Natural killer cell (primary cell): ENCODE data around the gene INSIG1. TPM values are rescaled to one million over a fixed set of nuclear protein-coding genes. Genes with fewer than 3 reads are reported as not detected.
A peak's percentile ranks its signal among the peaks of the same experiment; 100 is the strongest.

Experiments
- ATAC-seq, 3 donors: fragments of 150-1000 bp in 2 of 3; fragments of 200-7000 bp in 1 of 3; cut with Tn5 transposase; 1 replicate in 1 of 3; 2 replicates in 2 of 3; pipeline ENCODE4 v1.10.0; 2021; ENCODE audit warnings: mild to moderate bottlenecking in 2 of 3, moderate library complexity in 2 of 3
- DNase-seq, 2 donors: peaks; one replicate each; pipeline versions ENCODE4 v3.0.0 to v3.0.0-alpha.2; 2013 to 2021; ENCODE audit warnings: mixed read lengths in 1 of 2
- H3K27ac ChIP-seq: one replicate; pipeline ENCODE4 v1.5.1; 2013; ENCODE audit warnings: mild to moderate bottlenecking, low read length
- H3K27me3 ChIP-seq: one replicate; pipeline ENCODE4 v1.6.1; 2013; ENCODE audit warnings: low read length; ENCODE audit not compliant: control insufficient read depth, insufficient read depth
- H3K36me3 ChIP-seq: one replicate; pipeline ENCODE4 v1.6.1; 2013; ENCODE audit warnings: low read length; ENCODE audit not compliant: control insufficient read depth, insufficient read depth
- H3K4me1 ChIP-seq: one replicate; pipeline ENCODE4 v1.6.1; 2013; ENCODE audit warnings: low read length; ENCODE audit not compliant: control insufficient read depth, insufficient read depth
- H3K4me3 ChIP-seq: one replicate; pipeline ENCODE4 v1.5.1; 2013; ENCODE audit warnings: low read length
- H3K9me3 ChIP-seq: one replicate; pipeline ENCODE4 v1.6.1; 2013; ENCODE audit warnings: low read length; ENCODE audit not compliant: control insufficient read depth, insufficient read depth
- H3K27ac Mint-ChIP-seq, 2 donors: one replicate each; pipeline ENCODE4 v1.8.0; 2022; ENCODE audit warnings: mild to moderate bottlenecking in 2 of 2, mixed read lengths in 2 of 2, moderate library complexity in 1 of 2
- H3K27me3 Mint-ChIP-seq, 2 donors: one replicate each; pipeline ENCODE4 v1.8.0; 2022; ENCODE audit warnings: low read depth in 2 of 2, mixed read lengths in 2 of 2
- H3K36me3 Mint-ChIP-seq: one replicate; pipeline ENCODE4 v1.8.0; 2022; ENCODE audit warnings: mixed read lengths
- H3K4me1 Mint-ChIP-seq, 2 donors: one replicate each; pipeline ENCODE4 v1.8.0; 2022; ENCODE audit warnings: mixed read lengths in 2 of 2
- H3K4me3 Mint-ChIP-seq: one replicate; pipeline ENCODE4 v1.8.0; 2022; ENCODE audit warnings: mild to moderate bottlenecking, moderate library complexity, mixed read lengths
- H3K9me3 Mint-ChIP-seq, 2 donors: one replicate each; pipeline ENCODE4 v1.8.0; 2022; ENCODE audit warnings: mixed read lengths in 2 of 2
- WGBS: methylation state at CpG from one replicate; pipeline ENCODE4 v1.1.7; 2013; ENCODE audit warnings: missing lambda C conversion rate; ENCODE audit not compliant: insufficient coverage; 5-methylcytosine and 5-hydroxymethylcytosine counted together
- intact Hi-C: fragments of 100-400 bp; cut with micrococcal nuclease; formaldehyde crosslinking; loops from one replicate; pipeline ENCODE4 v1.14.2; 2022
- total RNA-seq, 4 donors: library from RNA; stranded (reverse); fragments of 120-200 nt in 1 of 4; gene quantifications; one replicate each; pipeline versions ENCODE4 v1.2.3 to v1.2.4, GENCODE V29; 2013 to 2022
- TF ChIP-seq, protein P1 (sequence below): fragments of 200-600 bp; IDR thresholded peaks from one replicate; pipeline ENCODE4 v1.8.0; 2022; ENCODE audit warnings: antibody characterized with exemption

INSIG1 gene
- total RNA-seq, 3 donors from 2014 or later (not counting 1 experiment from before 2014, with no cell fraction given): 66.7 to 115 (median 84.5) TPM

DNA sequence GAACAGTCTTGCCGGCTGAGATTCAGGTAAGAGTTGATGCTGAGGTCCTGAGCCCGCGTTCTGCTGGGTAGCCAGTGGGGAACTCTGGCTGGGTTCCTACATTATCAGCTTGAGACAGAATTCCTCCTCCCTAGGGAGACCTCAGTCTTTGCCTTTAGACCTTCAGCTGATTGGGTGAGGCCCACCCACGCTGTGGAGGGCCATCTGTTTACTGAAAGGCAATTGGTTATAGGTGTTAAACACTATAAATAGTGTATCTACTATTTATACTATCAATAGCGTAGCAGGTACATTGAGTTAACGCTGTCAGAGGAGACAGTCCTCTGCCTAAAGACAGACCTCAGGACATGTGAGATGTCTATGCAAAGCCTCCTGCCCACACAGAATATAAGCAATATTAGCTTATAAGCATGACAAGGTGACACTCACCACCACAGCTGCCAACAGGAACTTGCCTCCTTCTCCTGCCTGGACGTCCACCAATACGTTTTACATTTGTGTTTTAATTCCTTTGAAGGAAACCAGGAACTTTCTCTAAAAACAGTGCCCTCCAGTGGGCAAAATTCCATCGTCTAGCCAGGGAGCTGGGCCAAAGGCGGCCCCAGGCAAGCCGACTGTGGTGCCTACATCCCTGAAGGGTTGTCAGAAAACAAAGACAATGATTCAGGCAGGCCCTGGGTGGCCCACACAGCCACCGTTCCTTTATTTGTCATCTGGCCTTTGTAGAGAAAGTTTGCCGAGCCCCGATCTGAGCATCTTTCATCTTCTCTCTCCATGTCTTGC is 58.8 kb downstream of the INSIG1 start:
- H3K27me3 Mint-ChIP-seq: peaks cover 6 to 17% of the 10 kb centered on the region in 2 donors
- TF ChIP-seq, protein P1, sequence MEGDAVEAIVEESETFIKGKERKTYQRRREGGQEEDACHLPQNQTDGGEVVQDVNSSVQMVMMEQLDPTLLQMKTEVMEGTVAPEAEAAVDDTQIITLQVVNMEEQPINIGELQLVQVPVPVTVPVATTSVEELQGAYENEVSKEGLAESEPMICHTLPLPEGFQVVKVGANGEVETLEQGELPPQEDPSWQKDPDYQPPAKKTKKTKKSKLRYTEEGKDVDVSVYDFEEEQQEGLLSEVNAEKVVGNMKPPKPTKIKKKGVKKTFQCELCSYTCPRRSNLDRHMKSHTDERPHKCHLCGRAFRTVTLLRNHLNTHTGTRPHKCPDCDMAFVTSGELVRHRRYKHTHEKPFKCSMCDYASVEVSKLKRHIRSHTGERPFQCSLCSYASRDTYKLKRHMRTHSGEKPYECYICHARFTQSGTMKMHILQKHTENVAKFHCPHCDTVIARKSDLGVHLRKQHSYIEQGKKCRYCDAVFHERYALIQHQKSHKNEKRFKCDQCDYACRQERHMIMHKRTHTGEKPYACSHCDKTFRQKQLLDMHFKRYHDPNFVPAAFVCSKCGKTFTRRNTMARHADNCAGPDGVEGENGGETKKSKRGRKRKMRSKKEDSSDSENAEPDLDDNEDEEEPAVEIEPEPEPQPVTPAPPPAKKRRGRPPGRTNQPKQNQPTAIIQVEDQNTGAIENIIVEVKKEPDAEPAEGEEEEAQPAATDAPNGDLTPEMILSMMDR: no peak
- H3K36me3 ChIP-seq: no peaks in the 10 kb centered on the region
- no peak overlapping the region for H3K27ac Mint-ChIP-seq
- no peak overlapping the region for H3K4me3 ChIP-seq
- H3K9me3 Mint-ChIP-seq: no peaks in the 10 kb centered on the region
- 56% methylated on average over 13 of the region's 14 CpGs for WGBS
- DNase-seq: peak in 1 of 2 donors; percentile 25
- intact Hi-C loops: no loop called here
- H3K4me3 Mint-ChIP-seq: no peak overlapping the region
- H3K27me3 ChIP-seq: no peaks in the 10 kb centered on the region
- H3K9me3 ChIP-seq: no peaks in the 10 kb centered on the region
- H3K4me1 Mint-ChIP-seq: no peaks in the 10 kb centered on the region
- no peaks in the 10 kb centered on the region for H3K36me3 Mint-ChIP-seq
- no peak for ATAC-seq
- H3K27ac ChIP-seq: no peak overlapping the region
- H3K4me1 ChIP-seq: no peaks in the 10 kb centered on the region

DNA sequence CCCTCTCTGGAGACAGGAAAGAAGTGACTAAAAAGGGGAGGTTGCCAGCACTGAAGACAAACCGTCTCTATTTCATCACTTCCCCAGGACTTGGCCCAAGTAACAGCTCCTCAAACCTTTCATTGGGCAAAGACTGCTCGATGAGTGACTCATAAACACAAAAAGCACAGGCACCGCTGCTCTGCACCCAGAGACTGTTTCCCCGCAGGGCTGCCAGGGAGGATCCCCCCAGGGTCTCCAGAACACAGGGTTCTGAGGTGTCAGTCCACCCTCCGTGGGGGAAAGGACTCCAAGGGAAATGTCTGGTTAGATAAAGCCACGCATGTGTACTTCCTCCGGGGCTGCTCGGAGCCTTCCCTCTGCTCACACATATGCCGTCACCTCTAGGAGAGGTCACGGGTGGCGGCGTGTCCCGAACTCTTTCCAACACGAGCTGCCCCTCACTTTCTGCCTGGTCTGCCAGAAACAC is 59.9 kb downstream of the INSIG1 start:
- ATAC-seq (peak in 1 of 3 donors; percentile 21), DNase-seq (no peak)
- WGBS: 58% methylated on average over 14 of the region's 14 CpGs
- H3K36me3 Mint-ChIP-seq: no peaks in the 10 kb centered on the region
- TF ChIP-seq, protein P1: no peak
- intact Hi-C loops: no loop called here
- Histone ChIP-seq H3K27ac (no peak overlapping the region), H3K36me3 (no peaks in the 10 kb centered on the region), H3K4me3 (no peak overlapping the region), H3K27me3 (no peaks in the 10 kb centered on the region), H3K4me1 (no peaks in the 10 kb centered on the region), H3K9me3 (no peaks in the 10 kb centered on the region)
- no peaks in the 10 kb centered on the region for H3K4me1 Mint-ChIP-seq
- no peak overlapping the region for H3K27ac Mint-ChIP-seq
- H3K27me3 Mint-ChIP-seq: peaks cover 6 to 17% of the 10 kb centered on the region in 2 donors
- H3K9me3 Mint-ChIP-seq: no peaks in the 10 kb centered on the region
- H3K4me3 Mint-ChIP-seq: no peak overlapping the region

DNA sequence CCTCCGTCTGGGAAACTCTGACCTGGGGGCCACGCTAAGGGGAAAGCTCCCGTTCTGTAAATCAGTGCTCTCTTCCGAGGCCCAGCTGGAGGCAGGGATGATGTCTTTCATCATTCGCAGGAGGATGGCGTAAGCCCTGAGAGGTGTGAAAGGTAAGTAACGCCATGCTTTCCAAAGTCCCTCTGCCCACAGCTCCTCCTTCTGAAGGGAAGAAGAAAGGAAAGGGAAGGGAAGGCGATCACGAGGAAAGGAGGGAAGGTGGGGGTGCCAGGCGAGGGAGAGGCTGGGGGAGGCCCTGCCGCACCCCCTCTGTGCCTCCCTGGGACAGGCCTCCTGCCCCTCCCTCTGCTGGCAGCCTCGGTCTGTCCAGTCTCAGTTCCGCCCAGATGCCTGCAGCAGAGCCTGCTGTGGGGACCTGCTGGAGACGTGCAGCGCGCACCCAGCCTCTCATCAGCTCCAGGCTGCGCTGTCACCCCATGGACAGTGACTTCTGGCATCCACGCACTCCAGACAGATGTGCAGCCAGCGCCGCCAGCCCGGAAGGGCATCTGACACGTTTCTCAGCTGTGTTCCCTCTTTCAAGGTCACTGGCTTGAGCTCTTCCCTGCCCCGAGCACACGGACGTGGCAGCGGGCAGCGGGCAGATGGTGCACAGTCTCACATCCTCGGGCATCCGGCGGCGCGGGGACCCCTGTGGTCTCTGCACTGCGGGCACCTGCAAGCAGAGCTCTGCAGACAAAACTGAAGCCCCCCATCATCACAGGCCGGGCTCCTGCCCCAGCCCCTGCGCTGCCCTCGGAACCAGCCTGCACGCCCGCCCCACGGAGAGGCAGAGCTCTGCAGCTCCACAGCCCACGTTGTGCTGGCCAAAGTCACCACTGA is 60.6 kb downstream of the INSIG1 start:
- H3K27ac Mint-ChIP-seq: no peak overlapping the region
- intact Hi-C loops: no loop called here
- no peaks in the 10 kb centered on the region for H3K36me3 Mint-ChIP-seq
- TF ChIP-seq, protein P1: no peak
- no peaks in the 10 kb centered on the region for H3K27me3 ChIP-seq
- H3K4me1 Mint-ChIP-seq: no peaks in the 10 kb centered on the region
- no peak for ATAC-seq
- no peak for DNase-seq
- no peaks in the 10 kb centered on the region for H3K4me1 ChIP-seq
- H3K27ac ChIP-seq: no peak overlapping the region
- H3K9me3 ChIP-seq: no peaks in the 10 kb centered on the region
- H3K4me3 ChIP-seq: no peak overlapping the region
- no peaks in the 10 kb centered on the region for H3K36me3 ChIP-seq
- no peaks in the 10 kb centered on the region for H3K9me3 Mint-ChIP-seq
- H3K27me3 Mint-ChIP-seq: peaks cover 6 to 19% of the 10 kb centered on the region in 2 donors
- H3K4me3 Mint-ChIP-seq: no peak overlapping the region
- 83% methylated on average over 40 of the region's 40 CpGs for WGBS
